Activated T-helper 1 cell treated with Interleukin-2 at 50 U/mL for 16 hours (primary cell): ENCODE results near the gene MRPL20.
"Not testable (repeated sequence)": the region's sequence is repeated elsewhere in the genome, so short reads cannot be mapped to it uniquely, and the experiment has no call there.

ENCODE experiments used
- DNase-seq: peaks from one replicate; pipeline ENCODE4 v3.0.0-alpha.2; 2020; ENCODE audit warnings: low read depth

Gene MRPL20

GRCh38 chr1:1425753-1426495, 18.8 kb upstream of the MRPL20 start:
- DNase-seq: no peak

- DNase-seq: no peak
Measured at GRCh38 chr1:1425426-1425752, 18.3 kb upstream of the MRPL20 start.

GRCh38 chr1:1424707-1425106, 17.6 kb upstream of the MRPL20 start:
- no peak for DNase-seq

GRCh38 chr1:1423245-1423597, 16.1 kb upstream of the MRPL20 start:
- no peak for DNase-seq

GRCh38 chr1:1422465-1423244, 15.6 kb upstream of the MRPL20 start:
- no peak for DNase-seq

GRCh38 chr1:1421907-1422464, 14.9 kb upstream of the MRPL20 start:
- no peak for DNase-seq

- no peak for DNase-seq
Measured at GRCh38 chr1:1421147-1421906, 14.2 kb upstream of the MRPL20 start, which contains the start of gene ANKRD65. Gene ANKRD65, minus strand, starts transcription at chr1:1421276. Its CDS starts 271 bp downstream, at chr1:1421005.

- DNase-seq: no peak
Measured at GRCh38 chr1:1420654-1421141, 13.6 kb upstream of the MRPL20 start.

- no peak for DNase-seq
Measured at GRCh38 chr1:1419813-1420653, 12.9 kb upstream of the MRPL20 start.

- DNase-seq: no peak
Measured at GRCh38 chr1:1419363-1419812, 12.3 kb upstream of the MRPL20 start.

- no peak for DNase-seq
Measured at GRCh38 chr1:1418464-1419362, 11.6 kb upstream of the MRPL20 start.

GRCh38 chr1:1417825-1418463, 10.9 kb upstream of the MRPL20 start:
- not testable (repeated sequence) for DNase-seq

GRCh38 chr1:1417396-1417795, 10.3 kb upstream of the MRPL20 start:
- not testable (repeated sequence) for DNase-seq

- DNase-seq: no peak
Measured at GRCh38 chr1:1415751-1416150, 8.7 kb upstream of the MRPL20 start.

GRCh38 chr1:1412311-1412902, 5.3 kb upstream of the MRPL20 start:
- DNase-seq: not testable (repeated sequence)

- no peak for DNase-seq
Measured at GRCh38 chr1:1411626-1412025, 4.5 kb upstream of the MRPL20 start.

GRCh38 chr1:1410238-1410637, 3.1 kb upstream of the MRPL20 start:
- DNase-seq: not testable (repeated sequence)

- DNase-seq: no peak
Measured at GRCh38 chr1:1407636-1408318, 684 bp upstream of the MRPL20 start.
